AG04450 (cell line): Measurements from ENCODE around the gene IGHMBP2. TPM values are rescaled to one million over a fixed set of nuclear protein-coding genes. Genes with fewer than 3 reads are reported as not detected.
"Not testable (repeated sequence)": the region's sequence is repeated elsewhere in the genome, so short reads cannot be mapped to it uniquely, and the experiment has no call there.

Experiments
- CTCF ChIA-PET: fragments of 300-600, 350-600 bp; formaldehyde crosslinking; extraction: SDS; loops from one replicate; lab custom pipeline; 2022; ENCODE audit warnings: antibody characterized with exemption, inconsistent platforms; lab: Charles Lee
- POLR2A ChIA-PET: fragments of 350-600 bp; formaldehyde crosslinking; extraction: SDS; loops from one replicate; lab custom pipeline; 2021; ENCODE audit warnings: antibody characterized with exemption, inconsistent platforms; lab: Yijun Ruan, JAX
- DNase-seq: peaks from one replicate; pipeline ENCODE4 v3.0.0-alpha.2; 2011; ENCODE audit warnings: low read depth, low spot score
- H3K27ac ChIP-seq: one replicate; pipeline ENCODE4 v1.5.1; 2012; ENCODE audit warnings: low read depth, low read length, control low read depth
- H3K27me3 ChIP-seq: one replicate; pipeline ENCODE4 v1.6.0; 2012; ENCODE audit warnings: low read length; ENCODE audit not compliant: control insufficient read depth, insufficient read depth
- H3K4me3 ChIP-seq: 2 replicates; pipeline ENCODE4 v1.5.1; 2011; ENCODE audit warnings: mild to moderate bottlenecking, low read depth, low read length, control low read depth
- H3K9me3 ChIP-seq: 2 replicates; pipeline ENCODE4 v1.5.1; 2012; ENCODE audit warnings: low read length; ENCODE audit not compliant: control insufficient read depth, insufficient read depth
- polyA plus RNA-seq: library from polyadenylated mRNA; depleted of rRNA; stranded (reverse); fragments of >200 nt; gene quantifications from 2 replicates; pipeline ENCODE4 v1.2.3, GENCODE V29; 2011
- TF ChIP-seq, protein P1 (sequence below): IDR thresholded peaks from 2 replicates; pipeline ENCODE4 v1.5.1; 2011; ENCODE audit warnings: low read depth, low read length, control low read depth, inconsistent platforms

The IGHMBP2 gene
- polyA plus RNA-seq, 1 experiment = 8.7 TPM

DNA sequence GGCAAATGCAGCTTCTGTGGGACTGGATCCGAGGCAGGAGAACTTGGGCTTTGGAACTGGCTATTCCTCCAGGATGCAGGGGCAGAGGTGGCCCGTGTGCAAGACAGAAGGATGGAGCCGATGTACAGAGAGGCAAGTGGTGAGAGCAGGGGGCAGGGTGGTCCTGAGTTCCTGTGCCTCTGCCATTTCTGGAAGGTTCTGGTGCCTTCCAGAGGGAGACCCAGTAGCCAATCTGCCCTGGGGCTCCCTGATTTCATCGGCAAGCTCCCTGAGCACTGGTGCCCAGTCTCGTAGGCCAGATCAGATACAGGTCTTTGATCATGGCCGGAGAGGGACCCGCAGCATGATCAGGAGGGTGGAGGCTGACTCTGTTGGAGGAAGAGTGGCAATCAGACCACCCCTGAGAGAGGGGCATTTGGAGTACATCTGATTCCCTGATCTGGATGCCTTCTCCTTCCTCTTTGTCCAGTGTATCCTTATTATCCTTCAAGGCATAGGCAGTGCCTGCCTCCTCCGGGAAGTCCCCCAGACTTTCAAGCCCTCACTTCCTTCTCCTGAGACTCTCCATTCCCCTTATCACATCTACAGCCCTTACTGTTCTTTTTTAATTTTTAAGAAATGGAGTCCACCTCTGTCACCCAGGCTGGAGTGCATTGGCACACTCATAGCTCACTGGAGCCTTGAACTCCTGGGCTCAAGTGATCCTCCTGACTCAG is 67.4 kb downstream of the IGHMBP2 start:
- peaks cover 31% of the 10 kb centered on the region for H3K27me3 ChIP-seq
- POLR2A ChIA-PET = no interaction called here

DNA sequence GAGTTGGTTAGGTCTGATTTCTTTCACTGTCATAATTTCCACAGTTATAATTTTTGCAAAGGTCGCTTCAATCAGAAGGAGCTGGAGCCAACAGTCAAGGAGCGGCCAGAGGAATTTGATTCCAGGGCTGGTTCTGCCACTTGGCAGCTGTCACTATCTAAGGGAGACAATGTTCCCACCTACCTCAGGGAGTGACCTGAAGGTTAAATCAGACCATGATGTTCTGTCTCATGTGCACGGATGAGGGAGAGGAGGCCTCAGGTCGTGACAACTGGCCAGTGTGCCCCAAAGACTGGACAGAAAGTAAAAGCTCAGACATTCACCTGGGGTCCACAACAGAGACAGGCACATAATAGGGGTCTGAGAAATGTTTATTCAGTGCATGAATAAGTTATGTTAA is 69.5 kb downstream of the IGHMBP2 start:
- ChIA-PET CTCF (no interaction called here), POLR2A (no interaction called here)
- TF ChIP-seq, protein P1, sequence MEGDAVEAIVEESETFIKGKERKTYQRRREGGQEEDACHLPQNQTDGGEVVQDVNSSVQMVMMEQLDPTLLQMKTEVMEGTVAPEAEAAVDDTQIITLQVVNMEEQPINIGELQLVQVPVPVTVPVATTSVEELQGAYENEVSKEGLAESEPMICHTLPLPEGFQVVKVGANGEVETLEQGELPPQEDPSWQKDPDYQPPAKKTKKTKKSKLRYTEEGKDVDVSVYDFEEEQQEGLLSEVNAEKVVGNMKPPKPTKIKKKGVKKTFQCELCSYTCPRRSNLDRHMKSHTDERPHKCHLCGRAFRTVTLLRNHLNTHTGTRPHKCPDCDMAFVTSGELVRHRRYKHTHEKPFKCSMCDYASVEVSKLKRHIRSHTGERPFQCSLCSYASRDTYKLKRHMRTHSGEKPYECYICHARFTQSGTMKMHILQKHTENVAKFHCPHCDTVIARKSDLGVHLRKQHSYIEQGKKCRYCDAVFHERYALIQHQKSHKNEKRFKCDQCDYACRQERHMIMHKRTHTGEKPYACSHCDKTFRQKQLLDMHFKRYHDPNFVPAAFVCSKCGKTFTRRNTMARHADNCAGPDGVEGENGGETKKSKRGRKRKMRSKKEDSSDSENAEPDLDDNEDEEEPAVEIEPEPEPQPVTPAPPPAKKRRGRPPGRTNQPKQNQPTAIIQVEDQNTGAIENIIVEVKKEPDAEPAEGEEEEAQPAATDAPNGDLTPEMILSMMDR = no peak
- Histone ChIP-seq H3K9me3 (peaks cover 6% of the 10 kb centered on the region; the same call in 1 of the 2 replicates), H3K27me3 (peaks cover 35% of the 10 kb centered on the region), H3K27ac (no peak overlapping the region), H3K4me3 (no peak overlapping the region)
- no peak for DNase-seq

More for the DNA sequence above, 67.4 kb downstream of the IGHMBP2 start:
- DNase-seq = no peak
- no peak overlapping the region for H3K4me3 ChIP-seq
- TF ChIP-seq, protein P1 = no peak
- H3K9me3 ChIP-seq = peaks cover 6% of the 10 kb centered on the region; the same call in 1 of the 2 replicates
- no peak overlapping the region for H3K27ac ChIP-seq
- CTCF ChIA-PET = interaction anchor here (1.0 kb wide), 1 partner anchor 73 kb away, joined by 3 read pairs; no protein-coding TSS in a partner anchor

DNA sequence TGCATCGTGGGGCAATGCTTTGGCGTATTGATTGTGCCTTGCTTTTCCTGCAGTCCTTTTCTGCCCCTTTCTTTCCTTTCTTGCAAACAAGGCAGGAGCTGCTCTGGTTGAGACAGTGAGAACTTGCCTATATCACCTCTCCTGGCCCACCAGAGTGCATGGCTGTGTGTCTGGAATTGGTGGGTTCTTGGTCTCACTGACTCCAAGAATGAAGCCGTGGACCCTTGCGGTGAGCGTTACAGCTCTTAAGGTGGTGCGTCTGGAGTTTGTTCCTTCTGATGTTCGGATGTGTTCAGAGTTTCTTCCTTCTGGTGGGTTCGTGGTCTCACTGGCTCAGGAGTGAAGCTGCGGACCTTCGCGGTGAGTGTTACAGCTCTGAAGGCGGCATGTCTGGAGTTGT is 70.0 kb downstream of the IGHMBP2 start:
- DNase-seq, H3K27ac ChIP-seq, H3K4me3 ChIP-seq, CTCF ChIA-PET, POLR2A ChIA-PET, H3K9me3 ChIP-seq: not testable (repeated sequence)
- peaks cover 39% of the 10 kb centered on the region for H3K27me3 ChIP-seq

DNA sequence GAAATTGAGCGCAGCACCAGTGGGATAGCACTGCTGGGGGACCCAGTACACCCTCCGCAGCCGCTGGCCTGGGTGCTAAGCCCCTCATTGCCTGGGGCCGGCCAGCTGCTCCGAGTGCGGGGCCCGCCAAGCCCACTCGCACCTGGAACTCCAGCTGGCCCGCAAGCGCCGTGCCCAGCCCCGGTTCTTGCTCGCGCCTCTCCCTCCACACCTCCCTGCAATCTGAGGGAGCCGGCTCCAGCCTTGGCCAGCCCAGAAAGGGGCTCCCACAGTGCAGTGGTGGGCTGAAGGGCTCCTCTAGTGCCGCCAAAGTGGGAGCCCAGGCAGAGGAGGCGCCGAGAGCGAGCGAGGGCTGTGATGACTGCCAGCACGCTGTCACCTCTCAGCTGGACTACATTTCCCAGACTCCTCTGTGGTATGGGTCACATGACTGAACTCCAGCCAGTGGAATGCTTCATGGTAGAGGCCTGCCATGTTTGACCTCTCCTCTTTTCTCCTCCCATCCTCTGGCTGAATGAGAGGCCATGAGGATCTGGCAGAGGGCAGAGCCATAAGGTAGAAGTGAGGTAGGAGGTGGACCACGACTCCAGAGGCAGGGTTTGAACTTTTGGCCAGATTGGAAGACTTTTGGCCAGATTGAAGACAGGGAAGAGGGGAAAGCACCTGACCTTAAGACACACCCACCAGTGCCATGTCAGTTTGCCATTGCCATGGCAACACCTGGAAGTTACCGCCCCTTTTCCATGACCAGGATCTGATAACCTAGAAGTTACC is 70.9 kb downstream of the IGHMBP2 start:
- ChIA-PET CTCF (no interaction called here), POLR2A (no interaction called here)
- Histone ChIP-seq H3K4me3 (no peak overlapping the region), H3K27me3 (peaks cover 37% of the 10 kb centered on the region), H3K9me3 (peaks cover 6% of the 10 kb centered on the region; the same call in 1 of the 2 replicates), H3K27ac (no peak overlapping the region)
- TF ChIP-seq, protein P1 = no peak
- DNase-seq = no peak

DNA sequence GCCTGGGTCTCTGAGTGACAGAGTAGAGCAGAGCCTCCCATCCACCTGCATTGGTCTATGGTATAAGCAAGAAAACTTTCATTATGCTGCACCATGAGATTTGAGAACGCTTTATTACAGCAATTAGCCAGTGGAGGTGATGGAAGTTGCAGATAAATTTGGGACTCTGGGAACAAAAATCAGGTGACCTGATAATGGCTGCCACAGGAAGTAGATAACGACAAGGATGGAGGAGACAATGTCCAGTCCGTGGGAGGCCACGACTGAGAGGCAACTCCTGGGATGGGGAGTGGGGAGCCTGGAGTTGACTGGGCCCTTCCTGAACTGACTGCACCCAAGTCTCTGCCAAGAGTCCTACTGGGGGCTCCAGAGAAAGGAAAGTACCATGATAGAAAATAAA is 72.4 kb downstream of the IGHMBP2 start:
- CTCF ChIA-PET = no interaction called here
- Histone ChIP-seq H3K27ac (no peak overlapping the region), H3K27me3 (peaks cover 35% of the 10 kb centered on the region), H3K4me3 (no peak overlapping the region), H3K9me3 (peaks cover 6% of the 10 kb centered on the region; the same call in 1 of the 2 replicates)
- POLR2A ChIA-PET = no interaction called here
- TF ChIP-seq, protein P1 = no peak
- DNase-seq = no peak
